SIG-M5 (cell line): ENCODE measurements around the gene PDE4C.
"Not testable (repeated sequence)": the region's sequence is repeated elsewhere in the genome, so short reads cannot be mapped to it uniquely, and the experiment has no call there.

ENCODE experiments used
- DNase-seq: peaks from one replicate; lab custom pipeline; 2025; lab: John Stamatoyannopoulos, UW

PDE4C gene

DNA sequence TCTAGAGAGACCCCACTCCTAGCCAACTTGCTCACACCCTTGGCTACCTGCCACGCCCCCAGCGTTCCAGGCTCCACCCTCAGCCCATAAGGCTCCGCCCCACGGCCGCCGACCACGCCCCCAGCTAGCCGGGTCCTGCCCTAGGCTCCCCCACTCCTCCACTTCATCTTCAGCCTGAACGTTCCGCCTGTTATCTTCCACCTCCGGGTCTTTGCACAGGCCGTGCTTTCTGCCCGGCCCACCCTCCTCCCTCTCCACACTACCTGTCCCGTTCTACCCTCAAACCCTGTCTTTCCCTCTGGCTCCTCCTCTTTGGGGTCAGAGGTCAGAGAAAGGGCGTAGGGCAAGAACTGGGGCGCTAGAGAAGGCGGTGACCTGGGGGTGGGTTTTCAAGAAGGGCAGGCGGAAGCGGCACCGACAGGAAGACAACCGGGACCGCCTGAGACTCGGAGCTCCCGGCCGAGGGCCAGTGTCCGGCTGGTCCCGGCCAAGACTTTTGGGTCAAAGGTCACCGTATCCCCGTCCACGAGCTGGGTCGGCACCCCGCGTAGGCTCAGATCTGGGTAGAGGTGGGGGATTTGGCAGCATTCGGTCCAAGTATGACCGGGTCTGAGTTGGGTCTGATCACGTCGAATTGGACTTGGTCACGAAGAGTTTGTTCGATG lies 2.2 kb downstream of the PDE4C start:
- no peak for DNase-seq

DNA sequence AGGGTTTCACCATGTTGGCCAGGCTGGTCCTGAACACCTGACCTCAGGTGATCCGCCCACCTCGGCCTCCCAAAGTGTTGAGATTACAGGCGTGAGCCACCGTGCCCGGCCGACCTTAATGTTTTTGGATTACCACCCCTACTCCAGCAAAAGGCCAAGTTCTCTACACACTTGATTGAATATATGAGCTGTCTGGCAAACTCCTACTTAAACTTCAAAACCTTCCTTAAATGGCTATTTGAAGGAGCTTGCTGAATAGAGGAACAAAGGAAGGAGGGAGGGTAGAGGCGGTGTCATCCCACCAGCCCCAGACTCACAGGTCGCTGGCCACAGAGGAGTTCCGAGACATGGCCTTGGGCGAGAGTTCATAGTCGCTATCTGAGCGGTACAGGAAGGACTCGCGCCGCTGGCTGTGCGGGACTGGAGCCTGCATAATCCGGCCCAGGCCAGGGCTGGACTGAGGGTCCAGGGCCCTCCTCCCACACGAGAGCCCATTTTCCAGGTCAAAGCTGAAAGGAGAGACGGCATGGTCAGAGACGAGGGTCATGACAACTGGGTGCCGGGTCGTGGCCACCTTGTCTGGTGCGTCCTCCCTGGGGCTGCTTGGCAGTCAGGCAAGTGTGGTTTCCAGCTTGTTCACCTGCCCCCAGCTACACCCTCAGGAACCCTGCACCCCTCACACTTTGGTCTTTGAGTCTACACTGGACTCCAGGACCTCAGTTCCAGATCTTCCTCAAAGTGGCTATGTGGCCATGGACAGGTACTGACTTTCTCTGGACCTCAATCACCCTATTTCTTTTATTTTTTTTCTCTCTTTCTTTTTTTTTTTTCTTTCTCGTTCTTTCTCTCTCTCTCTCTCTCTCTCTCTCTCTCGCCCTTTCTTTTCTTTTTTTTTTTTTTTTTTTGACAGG lies 4.2 kb downstream of the PDE4C start:
- no peak for DNase-seq

GRCh38 chr19:18220632-18221275 lies 5.5 kb downstream of the PDE4C start:
- no peak for DNase-seq

DNA sequence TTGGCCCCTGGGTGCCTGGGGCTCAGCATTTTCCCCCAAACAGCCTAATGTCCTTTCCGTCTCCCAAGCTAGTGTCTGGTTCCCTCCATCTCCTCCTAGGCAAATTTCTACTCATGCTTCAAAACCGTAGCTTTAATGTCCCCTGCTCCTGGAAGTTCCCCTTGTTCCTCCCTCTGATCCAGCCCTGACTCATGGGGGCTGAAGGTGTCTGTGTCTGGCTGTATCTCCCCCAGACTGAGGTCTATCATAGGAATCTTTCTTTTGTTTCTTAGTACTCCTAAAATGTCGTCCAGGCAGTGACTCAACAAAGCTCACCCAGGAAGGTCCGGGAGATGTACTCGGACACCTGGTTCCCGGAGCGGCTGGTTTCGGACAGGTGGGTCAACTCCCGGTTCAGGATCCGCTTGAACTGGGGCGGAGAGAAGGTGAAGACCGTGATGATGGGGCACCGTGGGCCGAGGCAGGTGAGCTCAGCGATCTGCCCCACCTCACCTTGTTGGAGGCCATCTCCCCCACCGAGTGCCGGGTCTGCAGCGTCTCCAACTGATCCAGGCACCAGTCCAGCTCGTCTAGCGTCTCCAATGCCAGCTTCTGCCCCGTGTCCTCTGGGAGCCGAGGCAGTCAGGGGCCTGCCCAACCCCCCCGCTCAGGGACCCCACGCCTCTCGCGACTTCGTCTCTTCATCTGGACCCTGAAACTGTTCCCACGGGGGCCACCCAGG lies 6.2 kb downstream of the PDE4C start:
- no peak for DNase-seq

DNA sequence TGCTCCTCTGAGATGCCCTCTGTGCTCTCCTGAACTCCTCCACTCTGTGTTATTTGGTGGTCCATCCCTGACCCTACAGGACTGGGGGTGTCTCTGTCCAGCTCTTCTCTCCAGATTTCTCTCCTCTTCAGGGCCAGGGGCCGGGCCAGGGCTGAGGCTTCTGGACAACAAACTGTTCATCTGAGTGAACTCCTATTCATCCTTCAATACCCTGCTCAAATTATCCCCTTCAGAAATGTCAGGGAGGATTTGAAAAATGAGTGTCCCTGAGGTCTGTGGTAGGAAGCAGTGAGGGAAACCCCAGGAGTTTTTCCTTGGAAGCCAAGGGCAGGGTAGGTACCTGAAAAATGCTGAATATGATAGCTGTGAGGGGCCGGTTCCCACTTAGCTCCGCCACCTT lies 7.6 kb downstream of the PDE4C start:
- DNase-seq, result no peak

- no peak for DNase-seq
Observed at GRCh38 chr19:18218159-18218558, 8.1 kb downstream of the PDE4C start.

DNA sequence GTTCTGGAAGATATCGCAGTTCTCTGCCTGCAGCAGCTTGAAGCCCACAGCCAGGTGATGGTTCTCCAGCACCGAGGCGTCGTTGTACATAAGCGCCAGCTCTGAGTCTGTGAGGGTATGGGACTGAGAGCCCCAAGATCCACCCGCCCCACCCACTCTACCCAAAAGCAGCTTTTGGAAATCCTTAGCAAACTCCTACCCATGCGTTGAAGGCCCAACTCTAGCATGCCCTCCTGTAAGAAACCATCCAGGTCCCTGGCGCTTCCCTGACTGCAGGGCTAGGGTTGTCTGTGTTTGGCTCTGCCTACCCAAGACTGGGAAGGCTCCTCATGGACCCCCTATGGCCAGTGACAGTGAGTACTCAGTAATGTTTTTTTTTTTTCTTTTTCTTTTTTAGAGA lies 9.4 kb downstream of the PDE4C start:
- DNase-seq, result no peak

DNA sequence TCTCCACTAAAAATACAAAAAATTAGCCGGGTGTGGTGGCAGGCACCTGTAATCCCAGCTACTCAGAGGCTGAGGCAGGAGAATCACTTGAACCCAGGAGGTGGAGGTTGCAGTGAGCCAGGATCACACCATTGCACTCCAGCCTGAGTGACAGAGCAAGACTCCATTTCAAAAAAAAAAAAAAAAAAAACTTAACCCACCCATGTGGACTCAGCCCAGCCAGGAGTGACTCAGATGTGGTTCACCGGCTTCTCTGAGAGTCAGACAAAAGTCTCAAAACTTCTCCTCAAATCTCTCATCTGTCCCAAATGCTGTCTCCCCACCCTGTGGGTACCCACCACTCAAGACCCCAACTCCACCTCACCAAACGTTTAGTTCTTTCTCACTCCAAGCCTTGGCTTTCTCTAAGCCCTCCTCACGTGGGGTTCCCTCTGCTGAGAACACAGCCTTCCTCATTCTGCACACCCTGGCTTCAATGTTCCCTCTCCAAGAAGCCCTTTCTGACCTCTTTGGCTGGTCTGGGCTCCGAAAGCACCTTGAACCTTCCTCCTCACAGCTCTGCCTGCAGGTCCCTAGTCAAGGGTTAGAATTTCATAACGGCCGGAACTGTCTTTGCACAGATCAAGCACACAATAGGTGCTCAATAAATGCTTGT lies 11.3 kb downstream of the PDE4C start:
- DNase-seq, result no peak

DNA sequence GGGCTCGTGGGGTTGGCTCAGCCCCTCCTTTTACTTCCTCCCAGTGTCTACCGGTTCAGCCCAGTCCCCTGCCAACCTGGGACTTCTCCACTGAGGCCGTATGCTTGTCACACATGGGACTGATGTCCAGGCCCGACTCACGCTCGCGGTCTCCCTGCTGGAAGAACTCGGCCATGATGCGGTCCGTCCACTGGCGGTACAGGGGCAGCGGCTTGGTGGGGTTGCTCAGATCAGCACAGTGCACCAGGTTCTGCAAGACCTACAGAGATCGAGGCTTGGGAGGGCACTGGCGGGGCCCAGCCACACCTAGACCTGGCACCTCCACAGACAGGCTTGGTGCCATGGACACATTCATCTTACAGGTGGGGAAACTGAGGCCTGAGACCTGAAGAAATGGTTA lies 14.6 kb downstream of the PDE4C start:
- no peak for DNase-seq

DNA sequence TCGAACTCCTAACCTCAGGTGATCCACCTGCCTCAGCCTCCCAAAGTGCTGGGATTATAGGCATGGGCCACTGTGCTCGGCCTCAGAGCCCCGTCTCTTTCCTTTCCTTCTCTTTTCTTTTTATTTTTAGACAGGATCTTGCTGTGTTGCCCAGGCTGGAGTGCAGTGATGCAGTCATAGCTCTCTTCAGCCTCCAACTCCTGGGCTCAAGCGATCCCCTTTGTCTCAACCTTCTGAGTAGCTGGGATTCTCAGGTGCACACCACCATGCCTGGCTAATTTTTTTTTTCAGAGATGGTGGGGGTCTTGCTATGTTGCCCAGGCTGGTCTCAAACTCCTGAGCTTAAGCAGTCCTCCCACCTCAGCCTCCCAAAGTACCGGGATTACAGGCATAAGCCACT lies 16.3 kb downstream of the PDE4C start:
- DNase-seq, result not testable (repeated sequence)

DNA sequence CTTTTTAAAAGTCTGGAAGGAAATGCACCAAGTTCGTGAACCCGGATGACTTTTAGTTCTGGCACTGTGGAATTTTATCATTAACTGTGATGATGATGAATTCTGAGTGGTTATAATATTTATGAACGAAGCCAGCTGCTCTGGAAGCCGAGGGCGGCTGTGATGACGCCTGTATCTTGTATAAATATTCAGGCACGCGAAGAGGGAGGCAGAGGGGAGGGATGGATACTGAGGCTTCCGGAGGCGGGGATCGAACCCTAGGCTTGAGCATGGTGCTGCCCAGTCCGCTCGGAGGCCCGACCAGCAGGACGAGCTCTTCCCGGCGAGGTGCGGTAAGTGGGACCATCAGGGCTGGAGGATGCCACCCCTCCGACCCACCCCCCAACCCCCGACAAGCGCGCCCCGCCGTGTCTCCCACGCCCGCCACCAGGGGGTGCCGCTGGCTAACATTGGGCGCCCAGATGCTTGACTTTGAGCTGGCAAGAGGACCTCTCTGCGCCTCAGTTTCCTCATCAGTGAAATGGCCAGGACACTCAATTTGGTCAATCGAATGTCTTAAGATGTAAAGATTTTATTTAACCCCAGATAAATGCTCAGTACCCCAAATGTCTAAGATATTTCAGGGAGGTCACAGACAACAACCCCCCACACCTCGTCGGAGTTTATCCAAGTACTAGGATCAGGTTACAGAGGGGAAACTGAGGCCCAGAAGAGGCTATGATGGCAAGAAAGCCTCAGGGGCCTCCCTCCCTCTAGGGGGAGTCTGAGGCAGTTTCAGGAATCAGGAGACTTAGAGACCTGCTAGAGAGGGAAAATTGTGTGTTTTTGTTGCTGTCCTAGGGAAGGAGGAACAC lies 17.9 kb downstream of the PDE4C start:
- no peak for DNase-seq

DNA sequence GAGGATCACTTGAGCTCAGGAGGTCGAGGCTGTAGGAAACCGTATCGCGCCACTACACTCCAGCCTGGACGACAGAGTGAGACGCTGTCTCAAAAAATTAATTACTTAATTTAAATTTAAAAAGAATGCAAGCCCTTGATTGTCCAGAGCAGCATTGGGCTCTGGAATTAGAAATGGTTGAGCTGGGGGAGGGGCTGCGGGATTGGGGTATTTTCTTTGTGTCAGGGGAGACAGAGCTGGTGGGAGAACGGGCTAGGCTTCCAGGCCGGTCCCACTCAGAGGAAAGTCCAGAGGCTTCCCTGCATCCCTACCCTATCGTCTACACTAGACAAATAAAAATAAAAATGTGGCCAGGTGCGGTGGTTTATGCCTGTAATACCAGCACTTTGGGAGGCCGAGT lies 20.2 kb downstream of the PDE4C start:
- DNase-seq, result no peak

DNA sequence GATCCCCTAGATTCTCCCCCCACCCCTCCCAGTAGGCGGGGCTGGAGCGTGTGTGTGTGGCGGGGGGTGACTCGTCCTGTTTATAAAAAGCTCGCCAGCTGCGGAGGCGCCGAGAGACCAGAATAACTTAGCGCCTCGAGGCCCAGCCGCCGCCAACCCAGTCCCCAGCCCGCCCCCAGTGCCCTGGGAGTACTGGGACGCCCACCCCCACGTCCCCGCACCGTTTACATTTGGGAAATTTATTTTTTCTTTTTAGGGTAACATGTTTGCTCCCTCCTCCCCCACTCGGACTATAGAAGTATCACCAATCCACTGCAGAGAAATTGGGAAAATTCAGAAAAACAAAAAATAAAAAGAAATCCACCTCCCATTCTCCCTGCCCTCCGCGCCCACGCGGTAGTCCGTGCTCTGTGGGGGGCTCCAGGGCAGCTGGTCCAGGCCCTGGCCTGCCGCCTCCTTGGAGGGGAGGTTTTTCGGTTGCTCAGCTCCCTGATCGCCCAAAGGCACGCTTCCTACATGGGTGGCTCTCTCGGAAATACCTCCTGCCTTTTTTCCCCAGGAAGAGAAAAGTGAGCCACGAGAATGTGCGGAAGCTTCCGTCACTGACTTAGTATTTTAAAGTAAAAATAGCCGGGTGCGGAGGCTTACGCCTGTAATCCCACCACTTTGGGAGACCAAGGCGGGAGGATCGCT lies 20.9 kb downstream of the PDE4C start:
- no peak for DNase-seq

DNA sequence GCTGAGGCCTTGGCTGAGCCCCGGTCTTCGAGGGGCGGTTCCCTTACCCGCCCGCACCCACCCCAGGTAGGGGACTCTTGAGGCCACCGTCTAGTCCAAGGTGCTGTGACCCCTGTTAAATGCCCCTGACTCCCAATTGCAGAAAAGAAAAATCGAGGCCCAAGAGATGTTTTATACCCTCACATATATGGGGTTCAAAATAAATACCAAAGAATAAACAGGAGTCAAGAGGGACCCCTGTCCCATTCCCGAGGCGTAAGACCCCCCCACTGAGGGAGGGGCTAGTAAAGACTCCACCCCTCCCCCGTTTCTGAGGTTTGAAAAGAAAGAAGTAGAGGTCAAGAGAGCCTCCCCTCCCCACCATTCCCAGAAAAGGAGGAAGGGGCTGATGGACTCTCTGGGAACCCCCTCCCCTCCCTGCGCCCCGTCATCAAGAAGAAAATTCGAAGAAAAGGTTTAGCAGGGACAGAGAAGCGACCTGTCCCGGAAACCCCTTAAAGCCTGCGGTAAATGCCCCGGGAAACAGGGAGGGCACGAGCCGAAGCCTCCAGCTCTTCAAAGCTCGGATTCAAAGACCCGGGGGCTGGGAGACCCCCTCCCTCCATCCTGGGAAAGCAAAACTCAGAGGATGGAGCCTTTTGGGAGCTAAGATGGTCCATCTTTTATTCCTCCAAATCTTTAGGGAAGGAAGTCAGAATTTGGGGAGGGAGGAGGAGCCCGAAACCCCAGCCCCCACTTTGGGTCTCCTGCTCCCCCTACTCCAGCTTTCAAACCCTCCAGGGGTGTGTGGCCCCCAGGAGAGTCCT lies 21.6 kb downstream of the PDE4C start:
- DNase-seq, result no peak

- DNase-seq, result peak; percentile 92
Observed at GRCh38 chr19:18203863-18204393, 22.3 kb downstream of the PDE4C start, which contains the start of gene RAB3A. Gene RAB3A, minus strand, starts transcription at chr19:18204042. Its CDS starts 1,302 bp downstream, at chr19:18202740.

DNA sequence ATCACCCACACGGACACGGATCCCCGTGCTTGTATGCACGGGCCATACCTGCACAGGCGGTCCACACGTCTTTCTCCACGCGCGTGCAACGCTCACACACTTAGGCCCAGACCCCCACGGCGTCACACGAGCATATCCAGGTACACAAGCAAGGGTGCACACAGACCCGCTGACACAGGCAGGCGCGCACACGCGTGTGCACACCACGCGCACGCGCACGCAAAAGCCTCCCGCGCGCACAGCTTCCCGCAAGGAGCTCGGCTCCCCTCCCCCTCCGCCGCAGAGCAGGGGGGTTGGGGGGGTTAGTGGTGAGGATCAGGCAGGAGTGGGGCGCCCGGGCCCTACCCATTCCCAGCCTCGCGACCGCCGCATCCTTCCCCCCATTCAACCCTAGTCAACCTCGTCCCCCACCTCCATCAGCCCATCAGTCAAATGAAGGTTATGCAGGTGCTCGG lies 22.8 kb downstream of the PDE4C start:
- no peak for DNase-seq

DNA sequence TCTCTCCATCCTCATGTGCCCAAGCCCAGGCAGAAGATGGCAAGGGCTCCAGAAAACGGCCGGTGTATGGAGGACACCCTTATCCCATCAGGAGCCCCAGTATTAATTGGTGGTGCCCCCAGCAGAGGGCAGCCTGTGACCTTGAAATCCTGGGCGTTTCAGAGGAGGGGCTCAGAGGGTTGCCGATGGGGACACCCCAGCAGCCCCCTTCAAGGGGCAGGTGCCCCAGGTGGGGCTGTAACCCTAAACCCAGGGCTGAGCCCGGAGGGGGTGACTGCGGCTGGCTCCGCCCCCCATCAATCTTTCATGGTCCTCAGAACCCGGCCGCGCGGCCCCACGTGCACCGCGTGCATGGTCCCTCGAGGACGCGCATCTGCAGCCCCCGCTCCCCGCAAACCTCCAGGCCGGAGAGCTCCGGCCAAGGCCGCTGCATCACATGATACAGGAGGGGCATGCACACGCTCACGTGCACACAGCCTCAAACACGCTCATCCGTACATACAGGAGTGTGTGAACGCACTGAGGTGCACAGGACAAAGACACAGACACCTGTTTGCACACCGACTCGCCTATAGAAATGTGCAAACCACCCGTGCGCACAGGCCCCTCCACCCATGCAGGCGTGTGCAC lies 23.3 kb downstream of the PDE4C start:
- no peak for DNase-seq

- no peak for DNase-seq
Observed at GRCh38 chr19:18202397-18202777, 23.9 kb downstream of the PDE4C start.
